ENCODE results near the gene OR2D2. TPM values are rescaled to one million over a fixed set of nuclear protein-coding genes. Genes with fewer than 3 reads are reported as not detected.

The OR2D2 gene
- total and polyA plus RNA-seq, 2 of the 4 experiments (the other 2 are of a cell fraction): 0.07 to 0.36 TPM

Other genes starting within 250 kb of the OR2D2 start
- 1.4 and 1.7 TPM in 2 replicates for gene DCHS1, start 236.7 kb downstream of the OR2D2 start, total RNA-seq (2012; rRNA removed)
- 3.3 and 3.8 TPM in 2 replicates for gene DCHS1, start 236.7 kb downstream of the OR2D2 start, polyA plus RNA-seq (2012; rRNA removed)
- gene MRPL17, start 209.2 kb downstream of the OR2D2 start, total RNA-seq (2012; rRNA removed): 65.8 and 70.3 TPM in 2 replicates
- gene MRPL17, start 209.2 kb downstream of the OR2D2 start, polyA plus RNA-seq (2012; rRNA removed): 85.2 and 97.5 TPM in 2 replicates
- 0.28 and 0.54 TPM in 2 replicates for gene OR2AG2, start 120.5 kb downstream of the OR2D2 start, total RNA-seq (2012; rRNA removed)
- gene OR2AG2, start 120.5 kb downstream of the OR2D2 start, polyA plus RNA-seq (2012; rRNA removed): 0.22 and 0.29 TPM in 2 replicates
- gene OR2AG1, start 109.5 kb downstream of the OR2D2 start, total RNA-seq (2012; rRNA removed): not detected in 2 replicates
- not detected in 2 replicates for gene OR2AG1, start 109.5 kb downstream of the OR2D2 start, polyA plus RNA-seq (2012; rRNA removed)
- 0.56 and 0.72 TPM in 2 replicates for gene OR6A2, start 92.8 kb downstream of the OR2D2 start, total RNA-seq (2012; rRNA removed)
- 0.07 TPM in 1 of 2 replicates, not detected in the other for gene OR6A2, start 92.8 kb downstream of the OR2D2 start, polyA plus RNA-seq (2012; rRNA removed)
- not detected in 2 replicates for gene OR10A5, start 46.8 kb downstream of the OR2D2 start, total RNA-seq (2012; rRNA removed)
- not detected in 2 replicates for gene OR10A5, start 46.8 kb downstream of the OR2D2 start, polyA plus RNA-seq (2012; rRNA removed)
- not detected in 2 replicates for gene OR10A2, start 29.4 kb downstream of the OR2D2 start, total RNA-seq (2012; rRNA removed)
- not detected in 2 replicates for gene OR10A2, start 29.4 kb downstream of the OR2D2 start, polyA plus RNA-seq (2012; rRNA removed)
- not detected in 2 replicates for gene OR10A4, start 15.9 kb downstream of the OR2D2 start, total RNA-seq (2012; rRNA removed)
- gene OR10A4, start 15.9 kb downstream of the OR2D2 start, polyA plus RNA-seq (2012; rRNA removed): not detected in 2 replicates
- gene OR2D3, start 28.5 kb upstream of the OR2D2 start, total RNA-seq (2012; rRNA removed): not detected in 2 replicates
- not detected in 2 replicates for gene OR2D3, start 28.5 kb upstream of the OR2D2 start, polyA plus RNA-seq (2012; rRNA removed)
- 7.2 and 7.7 TPM in 2 replicates for gene ZNF215, start 33.9 kb upstream of the OR2D2 start, total RNA-seq (2012; rRNA removed)
- gene ZNF215, start 33.9 kb upstream of the OR2D2 start, polyA plus RNA-seq (2012; rRNA removed): 2.9 and 3.4 TPM in 2 replicates
- 2.5 and 3.1 TPM in 2 replicates for gene ZNF214, start 127.8 kb upstream of the OR2D2 start, total RNA-seq (2012; rRNA removed)
- 0.47 and 0.82 TPM in 2 replicates for gene ZNF214, start 127.8 kb upstream of the OR2D2 start, polyA plus RNA-seq (2012; rRNA removed)
- under 0.01 TPM in 2 replicates for gene NLRP14, start 128.0 kb upstream of the OR2D2 start, total RNA-seq (2012; rRNA removed)
- not detected in 2 replicates for gene NLRP14, start 128.0 kb upstream of the OR2D2 start, polyA plus RNA-seq (2012; rRNA removed)
- gene RBMXL2, start 196.5 kb upstream of the OR2D2 start, total RNA-seq (2012; rRNA removed): not detected in 2 replicates
- gene RBMXL2, start 196.5 kb upstream of the OR2D2 start, polyA plus RNA-seq (2012; rRNA removed): not detected in 2 replicates

All from IMR-90 (cell line).